Esophagus (tissue), 2 donors: Measurements from ENCODE around the gene ZNF821. TPM values are rescaled to one million over a fixed set of nuclear protein-coding genes. Genes with fewer than 3 reads are reported as not detected.
"Not testable (repeated sequence)": the region's sequence is repeated elsewhere in the genome, so short reads cannot be mapped to it uniquely, and the experiment has no call there.

Source experiments
- H3K27ac ChIP-seq, 2 donors: one replicate each; pipeline ENCODE4 v1.5.1; 2013; ENCODE audit warnings: low read depth in 2 of 2, mild to moderate bottlenecking in 2 of 2, inconsistent platforms in 1 of 2, low read length in 1 of 2, moderate library complexity in 1 of 2
- H3K27me3 ChIP-seq, 2 donors: one replicate each; pipeline ENCODE4 v1.6.1; 2013; ENCODE audit warnings: low read length in 2 of 2, control low read depth in 1 of 2, mild to moderate bottlenecking in 1 of 2; ENCODE audit not compliant: insufficient read depth in 2 of 2, control insufficient read depth in 1 of 2
- H3K36me3 ChIP-seq, 2 donors: one replicate each; pipeline ENCODE4 v1.6.1; 2013; ENCODE audit warnings: low read length in 1 of 2; ENCODE audit not compliant: control insufficient read depth in 2 of 2, insufficient read depth in 2 of 2
- H3K4me1 ChIP-seq, 2 donors: one replicate each; pipeline ENCODE4 v1.6.1; 2013; ENCODE audit warnings: low read length in 1 of 2; ENCODE audit not compliant: control insufficient read depth in 2 of 2, insufficient read depth in 2 of 2
- H3K4me3 ChIP-seq, 2 donors: one replicate each; pipeline ENCODE4 v1.5.1; 2013; ENCODE audit warnings: low read length in 2 of 2, mild to moderate bottlenecking in 2 of 2, low read depth in 1 of 2, moderate library complexity in 1 of 2
- H3K9me3 ChIP-seq, 2 donors: one replicate each; pipeline ENCODE4 v1.6.1; 2013; ENCODE audit warnings: mild to moderate bottlenecking in 2 of 2, low read depth in 1 of 2, low read length in 1 of 2, moderate library complexity in 1 of 2; ENCODE audit not compliant: control insufficient read depth in 2 of 2, insufficient read depth in 1 of 2
- WGBS, 2 donors: extraction: QIAGEN DNeasy Blood & Tissue Kit; methylation state at CpG; one replicate each; pipeline ENCODE4 v1.1.7; 2013; 5-methylcytosine and 5-hydroxymethylcytosine counted together
- polyA plus RNA-seq, 2 donors: library from polyadenylated mRNA; stranded (reverse); fragments of 200-250 nt; gene quantifications; one replicate each; pipeline ENCODE4 v1.2.3, GENCODE V29; 2013
- donor health status: healthy with polysubstance abuse.
- donor health status: Bipolar disorder and iron deficiency.

Gene ZNF821
- polyA plus RNA-seq, 2 donors: 3.5 to 4.0 TPM

GRCh38 chr16:71834291-71834690, 49.7 kb downstream of the ZNF821 start:
- H3K36me3 ChIP-seq: no peaks in the 10 kb centered on the region
- H3K4me3 ChIP-seq: no peak overlapping the region
- WGBS, 2 donors: 79 to 87% methylated on average over 3 of the region's 3 CpGs
- no peak overlapping the region for H3K27ac ChIP-seq
- H3K27me3 ChIP-seq: no peaks in the 10 kb centered on the region
- H3K4me1 ChIP-seq: no peaks in the 10 kb centered on the region
- no peaks in the 10 kb centered on the region for H3K9me3 ChIP-seq

GRCh38 chr16:71832112-71832511, 51.9 kb downstream of the ZNF821 start:
- not testable (repeated sequence) for H3K9me3 ChIP-seq, H3K36me3 ChIP-seq, H3K27ac ChIP-seq, H3K4me3 ChIP-seq, H3K27me3 ChIP-seq, H3K4me1 ChIP-seq
- 92 to 98% methylated on average over 2 of the region's 2 CpGs for WGBS, 2 donors

GRCh38 chr16:71831698-71832097, 52.3 kb downstream of the ZNF821 start:
- not testable (repeated sequence) for H3K9me3 ChIP-seq, H3K4me3 ChIP-seq, H3K27me3 ChIP-seq, H3K4me1 ChIP-seq, H3K27ac ChIP-seq, H3K36me3 ChIP-seq
- 91% methylated on average over 3 of the region's 3 CpGs for WGBS, 2 donors

GRCh38 chr16:71830359-71830758, 53.6 kb downstream of the ZNF821 start:
- no peaks in the 10 kb centered on the region for H3K9me3 ChIP-seq
- WGBS, 2 donors: 79 to 82% methylated on average over 2 of the region's 2 CpGs
- H3K27ac ChIP-seq: no peak overlapping the region
- H3K36me3 ChIP-seq: no peaks in the 10 kb centered on the region
- H3K4me1 ChIP-seq: no peaks in the 10 kb centered on the region
- no peak overlapping the region for H3K4me3 ChIP-seq
- no peaks in the 10 kb centered on the region for H3K27me3 ChIP-seq

GRCh38 chr16:71826533-71827017, 57.4 kb downstream of the ZNF821 start:
- 74 to 80% methylated on average over 5 of the region's 5 CpGs for WGBS, 2 donors
- H3K9me3 ChIP-seq: no peaks in the 10 kb centered on the region
- no peak overlapping the region for H3K27ac ChIP-seq
- no peaks in the 10 kb centered on the region for H3K27me3 ChIP-seq
- H3K36me3 ChIP-seq: no peaks in the 10 kb centered on the region
- H3K4me1 ChIP-seq: no peaks in the 10 kb centered on the region
- no peak overlapping the region for H3K4me3 ChIP-seq

GRCh38 chr16:71817155-71817500, 66.9 kb downstream of the ZNF821 start:
- peak overlapping the region; percentile 57 to 68 for H3K27ac ChIP-seq
- H3K4me1 ChIP-seq, H3K4me3 ChIP-seq, H3K36me3 ChIP-seq, H3K27me3 ChIP-seq, H3K9me3 ChIP-seq: not testable (repeated sequence)
- WGBS, 2 donors: 45 to 61% methylated on average over 10 of the region's 10 CpGs

GRCh38 chr16:71811261-71811803, 72.7 kb downstream of the ZNF821 start:
- no peaks in the 10 kb centered on the region for H3K4me1 ChIP-seq
- no peak overlapping the region for H3K27ac ChIP-seq

GRCh38 chr16:71810155-71810530, 73.8 kb downstream of the ZNF821 start:
- 85 to 91% methylated on average over 11 of the region's 11 CpGs for WGBS, 2 donors
- not testable (repeated sequence) for H3K9me3 ChIP-seq, H3K27me3 ChIP-seq, H3K36me3 ChIP-seq, H3K4me3 ChIP-seq, H3K4me1 ChIP-seq
- H3K27ac ChIP-seq: peak overlapping the region in 1 of 2 donors; percentile 31

More at GRCh38 chr16:71811261-71811803, 72.7 kb downstream of the ZNF821 start:
- Histone ChIP-seq H3K4me3 (no peak overlapping the region), H3K27me3 (no peaks in the 10 kb centered on the region), H3K9me3 (no peaks in the 10 kb centered on the region), H3K36me3 (no peaks in the 10 kb centered on the region)
- WGBS, 2 donors: 74 to 85% methylated on average over 5 of the region's 5 CpGs

Other genes with a start within 250 kb of the ZNF821 start
- under 1 TPM; 0.51 to 0.59 TPM for gene PHLPP2, start 159.5 kb downstream of the ZNF821 start, polyA plus RNA-seq
- gene AP1G1, start 75.3 kb downstream of the ZNF821 start, polyA plus RNA-seq: 10 to 100 TPM; 16.9 to 23.5 TPM
- 1 to 10 TPM; 4.7 to 6.4 TPM for gene ATXN1L, start 38.2 kb downstream of the ZNF821 start, polyA plus RNA-seq
- gene IST1, start 11.3 kb upstream of the ZNF821 start, polyA plus RNA-seq: 100 to 1,000 TPM in 1 of 2 donors, 10 to 100 TPM in 1; 78.8 to 101 TPM
- under 1 TPM in 1 of 2 donors, not detected in 1; 0.01 TPM for gene PKD1L3, start 116.2 kb upstream of the ZNF821 start, polyA plus RNA-seq
- gene DHODH, start 124.6 kb upstream of the ZNF821 start, polyA plus RNA-seq: 1 to 10 TPM; 3.1 to 5.6 TPM
- gene HP, start 170.3 kb upstream of the ZNF821 start, polyA plus RNA-seq: under 1 TPM; 0.27 to 0.29 TPM
- gene HPR, start 179.0 kb upstream of the ZNF821 start, polyA plus RNA-seq: under 1 TPM; 0.14 to 0.16 TPM
- gene TXNL4B, start 209.4 kb upstream of the ZNF821 start, polyA plus RNA-seq: 1 to 10 TPM; 4.5 to 6.0 TPM
- 10 to 100 TPM; 33.7 to 39.6 TPM for gene DHX38, start 209.7 kb upstream of the ZNF821 start, polyA plus RNA-seq